Activated CD4-positive, CD25-positive, alpha-beta regulatory T cell treated with anti-CD3 and anti-CD28 coated beads, Interleukin-2, amount 50 U/mL, for 72 hours (primary cell): ENCODE results near the gene TM9SF4.

Source experiments
- DNase-seq: peaks from one replicate; pipeline ENCODE4 v3.0.0; 2021

Gene TM9SF4

GRCh38 chr20:32215147-32215546 lies 105.6 kb downstream of the TM9SF4 start:
- no peak for DNase-seq

GRCh38 chr20:32215729-32216128 lies 106.2 kb downstream of the TM9SF4 start:
- no peak for DNase-seq

- no peak for DNase-seq
Measured at GRCh38 chr20:32216179-32217142, 106.9 kb downstream of the TM9SF4 start.
